Neural cell (in vitro differentiated cells): ENCODE measurements around the gene CXCR1. TPM values are rescaled to one million over a fixed set of nuclear protein-coding genes. Genes with fewer than 3 reads are reported as not detected.

Experiments
- H2AFZ ChIP-seq: fragments of 200-600, 300-800 bp; sonication (generic), shearing (Covaris generic); 2 replicates; pipeline ENCODE4 v1.6.0; 2014; ENCODE audit warnings: low read depth, mild to moderate bottlenecking, antibody characterized with exemption, low read length, moderate library complexity
- H3F3A ChIP-seq: fragments of 200-600 bp; shearing (Covaris generic); 2 replicates; pipeline ENCODE4 v1.6.1; 2016; ENCODE audit warnings: mild to moderate bottlenecking, moderate library complexity, mixed read lengths, antibody characterized with exemption, low read length; ENCODE audit not compliant: insufficient read depth, poor library complexity, severe bottlenecking
- H3K27ac ChIP-seq: fragments of 200-600, 300-800 bp; sonication (generic), shearing (Covaris generic); 2 replicates; pipeline ENCODE4 v1.5.1; 2014; ENCODE audit warnings: mild to moderate bottlenecking, low read length, moderate library complexity
- H3K27me3 ChIP-seq: fragments of 300-800, 200-600 bp; sonication (generic), shearing (Covaris generic); 2 replicates; pipeline ENCODE4 v1.6.0; 2014; ENCODE audit warnings: mild to moderate bottlenecking, low read depth, low read length, moderate library complexity; ENCODE audit not compliant: insufficient read depth
- H3K36me3 ChIP-seq: fragments of 300-800, 200-600 bp; sonication (generic), shearing (Covaris generic); 2 replicates; pipeline ENCODE4 v1.5.1; 2014; ENCODE audit warnings: mild to moderate bottlenecking, antibody characterized with exemption, low read length, moderate library complexity; ENCODE audit not compliant: insufficient read depth
- H3K4me2 ChIP-seq: fragments of 300-800, 200-600 bp; sonication (generic), shearing (Covaris generic); 2 replicates; pipeline ENCODE4 v1.6.0; 2014; ENCODE audit warnings: mild to moderate bottlenecking, low read length
- H3K4me3 ChIP-seq: fragments of 300-800, 200-600 bp; sonication (generic), shearing (Covaris generic); 2 replicates; pipeline ENCODE4 v1.5.1; 2014; ENCODE audit warnings: mild to moderate bottlenecking, low read length, moderate library complexity
- H3K79me2 ChIP-seq: fragments of 200-600 bp; shearing (Covaris generic); replicated peaks from 2 replicates; pipeline ENCODE4 v1.6.0; 2014; ENCODE audit warnings: mild to moderate bottlenecking, low read length, moderate library complexity; ENCODE audit not compliant: insufficient read depth
- H3K9ac ChIP-seq: fragments of 300-800, 200-600 bp; sonication (generic), shearing (Covaris generic); 2 replicates; pipeline ENCODE4 v1.6.1; 2016; ENCODE audit warnings: mild to moderate bottlenecking, low read length, mixed read lengths
- H3K9me2 ChIP-seq: fragments of 200-600 bp; shearing (Covaris generic); 2 replicates; pipeline ENCODE4 v1.6.1; 2016; ENCODE audit warnings: mild to moderate bottlenecking, low read length, mixed read lengths; ENCODE audit not compliant: insufficient read depth
- H3K9me3 ChIP-seq: fragments of 200-600, 300-800 bp; sonication (generic), shearing (Covaris generic); 2 replicates; pipeline ENCODE4 v1.6.1; 2016; ENCODE audit warnings: mild to moderate bottlenecking, mixed run types, low read length, moderate library complexity, mixed read lengths
- H4K20me1 ChIP-seq: fragments of 200-600 bp; shearing (Covaris generic); 2 replicates; pipeline ENCODE4 v1.6.1; 2016; ENCODE audit warnings: mild to moderate bottlenecking, mixed run types; ENCODE audit not compliant: insufficient read depth
- CTCF ChIP-seq: fragments of 450-650 bp; IDR thresholded peaks from 2 replicates; pipeline ENCODE4 v1.5.1; 2014; ENCODE audit warnings: antibody characterized with exemption, mild to moderate bottlenecking, moderate library complexity; ENCODE audit not compliant: poor library complexity, severe bottlenecking
- EP300 ChIP-seq: fragments of 450-650 bp; conservative IDR thresholded peaks from 2 replicates; pipeline ENCODE4 v1.6.1; 2014; ENCODE audit warnings: antibody characterized with exemption, mild to moderate bottlenecking, moderate library complexity; ENCODE audit not compliant: poor library complexity, severe bottlenecking
- EZH2 ChIP-seq: fragments of 200-600, 300-800 bp; shearing (Covaris generic), sonication (generic); IDR thresholded peaks from 2 replicates; pipeline ENCODE4 v1.6.1; 2014; ENCODE audit warnings: antibody characterized with exemption, low read length, borderline replicate concordance, mild to moderate bottlenecking; ENCODE audit not compliant: insufficient read depth, poor library complexity, severe bottlenecking
- MXI1 ChIP-seq: fragments of 450-650 bp; conservative IDR thresholded peaks from 2 replicates; pipeline ENCODE4 v1.6.1; 2014; ENCODE audit warnings: antibody characterized with exemption, mild to moderate bottlenecking; ENCODE audit not compliant: poor library complexity, severe bottlenecking
- POLR2AphosphoS5 ChIP-seq: IDR thresholded peaks from 2 replicates; pipeline ENCODE4 v1.6.1; 2012
- RAD21 ChIP-seq: fragments of 450-650 bp; conservative IDR thresholded peaks from 2 replicates; pipeline ENCODE4 v1.6.1; 2014; ENCODE audit warnings: antibody characterized with exemption, mild to moderate bottlenecking, moderate library complexity
- REST ChIP-seq: IDR thresholded peaks from 2 replicates; pipeline ENCODE4 v1.6.1; 2012; ENCODE audit warnings: borderline replicate concordance
- SMC3 ChIP-seq: fragments of 450-650 bp; conservative IDR thresholded peaks from 2 replicates; pipeline ENCODE4 v1.6.1; 2014; ENCODE audit warnings: antibody characterized with exemption, mild to moderate bottlenecking, moderate library complexity; ENCODE audit not compliant: poor library complexity
- TAF1 ChIP-seq: IDR thresholded peaks from 2 replicates; pipeline ENCODE4 v1.6.1; 2012; ENCODE audit warnings: low read depth
- polyA plus RNA-seq: library from polyadenylated mRNA; depleted of rRNA; stranded (reverse); fragments of >200 nt; gene quantifications from 2 replicates; pipeline ENCODE4 v1.2.3, GENCODE V29; 2014

CXCR1 gene
- polyA plus RNA-seq, 1 donor from 2014 or later, result not detected

DNA sequence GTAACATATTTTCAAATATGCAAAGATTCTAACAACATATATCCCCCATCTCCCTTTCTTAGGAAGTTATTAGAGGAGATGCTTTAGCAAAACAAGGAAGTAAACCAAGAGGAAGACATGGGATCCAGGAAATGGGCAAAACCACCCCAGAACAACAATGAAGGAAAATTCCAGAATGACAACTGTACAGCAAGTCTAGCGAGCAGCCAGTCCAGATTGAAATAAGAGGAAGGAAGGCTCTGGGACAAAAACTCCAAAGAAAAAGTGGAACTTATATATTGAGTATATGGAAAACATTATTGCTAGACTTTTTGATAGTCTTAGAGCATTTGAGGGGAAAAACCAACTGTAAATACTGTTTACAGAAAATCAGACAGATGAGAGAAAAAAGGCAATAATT lies 47.4 kb upstream of the CXCR1 start:
- peaks cover 6% of the 10 kb centered on the region for H3F3A ChIP-seq
- no peaks in the 10 kb centered on the region for H3K9me3 ChIP-seq
- H3K4me2 ChIP-seq, result no peak overlapping the region
- H3K4me3 ChIP-seq, result no peak overlapping the region
- no peak for TF ChIP-seq RAD21
- peaks cover 20% of the 10 kb centered on the region for H3K79me2 ChIP-seq
- H3K9me2 ChIP-seq, result no peaks in the 10 kb centered on the region
- no peak overlapping the region for H3K9ac ChIP-seq
- H2AFZ ChIP-seq, result no peak overlapping the region
- H3K27me3 ChIP-seq, result no peaks in the 10 kb centered on the region
- no peaks in the 10 kb centered on the region for H3K36me3 ChIP-seq
- H4K20me1 ChIP-seq, result peaks cover 5% of the 10 kb centered on the region
- no peak overlapping the region for H3K27ac ChIP-seq

- H3K4me2 ChIP-seq, result no peak overlapping the region
- H4K20me1 ChIP-seq, result no peaks in the 10 kb centered on the region
- no peak overlapping the region for H3K9ac ChIP-seq
- no peaks in the 10 kb centered on the region for H3F3A ChIP-seq
- TF ChIP-seq CTCF (no peak), EZH2 (no peak), TAF1 (no peak), SMC3 (no peak), RAD21 (no peak), EP300 (no peak), REST (no peak), POLR2AphosphoS5 (no peak), MXI1 (no peak)
- H3K79me2 ChIP-seq, result no peaks in the 10 kb centered on the region
- H3K9me2 ChIP-seq, result no peaks in the 10 kb centered on the region
- no peak overlapping the region for H3K4me3 ChIP-seq
- H3K27me3 ChIP-seq, result no peaks in the 10 kb centered on the region
- H3K27ac ChIP-seq, result no peak overlapping the region
- H3K36me3 ChIP-seq, result no peaks in the 10 kb centered on the region
- no peaks in the 10 kb centered on the region for H3K9me3 ChIP-seq
- H2AFZ ChIP-seq, result no peak overlapping the region
These were observed 42.3 kb upstream of the CXCR1 start for GRCh38 chr2:218209078-218209477.

GRCh38 chr2:218202266-218202665 lies 35.5 kb upstream of the CXCR1 start:
- H3K9ac ChIP-seq, result no peak overlapping the region
- no peaks in the 10 kb centered on the region for H3K36me3 ChIP-seq
- H4K20me1 ChIP-seq, result no peaks in the 10 kb centered on the region
- no peak for TF ChIP-seq REST
- no peak for TF ChIP-seq SMC3
- TF ChIP-seq MXI1, result no peak
- TF ChIP-seq EP300, result no peak
- no peak for TF ChIP-seq RAD21
- TF ChIP-seq TAF1, result no peak
- no peak for TF ChIP-seq CTCF
- no peak for TF ChIP-seq POLR2AphosphoS5
- no peak for TF ChIP-seq EZH2
- no peaks in the 10 kb centered on the region for H3K9me2 ChIP-seq
- H3K27me3 ChIP-seq, result no peaks in the 10 kb centered on the region
- no peaks in the 10 kb centered on the region for H3K9me3 ChIP-seq
- no peak overlapping the region for H3K27ac ChIP-seq
- H3K79me2 ChIP-seq, result no peaks in the 10 kb centered on the region
- H3K4me3 ChIP-seq, result no peak overlapping the region
- H3F3A ChIP-seq, result no peaks in the 10 kb centered on the region
- H2AFZ ChIP-seq, result no peak overlapping the region
- no peak overlapping the region for H3K4me2 ChIP-seq
